Dendritic cell treated with granulocyte-macrophage colony-stimulating factor and Interleukin-4, amounts not matched to agents 40 ng/mL and 50 ng/mL, for 4 days (primary cell): Measurements from ENCODE around the gene ANO8.

Source experiments
- H3K27ac Mint-ChIP-seq: one replicate; pipeline ENCODE4 v1.8.0; 2022; ENCODE audit warnings: mild to moderate bottlenecking, mixed read lengths
- H3K27me3 Mint-ChIP-seq: one replicate; pipeline ENCODE4 v1.8.0; 2022; ENCODE audit warnings: mild to moderate bottlenecking, mixed read lengths
- H3K36me3 Mint-ChIP-seq: one replicate; pipeline ENCODE4 v1.8.0; 2022; ENCODE audit warnings: low read depth, mixed read lengths
- H3K4me1 Mint-ChIP-seq: one replicate; pipeline ENCODE4 v1.8.0; 2022; ENCODE audit warnings: low read depth, mixed read lengths
- H3K4me3 Mint-ChIP-seq: one replicate; pipeline ENCODE4 v1.8.0; 2022; ENCODE audit warnings: mild to moderate bottlenecking, moderate library complexity, mixed read lengths
- H3K9me3 Mint-ChIP-seq: one replicate; pipeline ENCODE4 v1.8.0; 2022; ENCODE audit warnings: mixed read lengths
- intact Hi-C: fragments of 100-400 bp; cut with micrococcal nuclease; formaldehyde crosslinking; loops from one replicate; pipeline ENCODE4 v1.15.0; 2022

The ANO8 gene

DNA sequence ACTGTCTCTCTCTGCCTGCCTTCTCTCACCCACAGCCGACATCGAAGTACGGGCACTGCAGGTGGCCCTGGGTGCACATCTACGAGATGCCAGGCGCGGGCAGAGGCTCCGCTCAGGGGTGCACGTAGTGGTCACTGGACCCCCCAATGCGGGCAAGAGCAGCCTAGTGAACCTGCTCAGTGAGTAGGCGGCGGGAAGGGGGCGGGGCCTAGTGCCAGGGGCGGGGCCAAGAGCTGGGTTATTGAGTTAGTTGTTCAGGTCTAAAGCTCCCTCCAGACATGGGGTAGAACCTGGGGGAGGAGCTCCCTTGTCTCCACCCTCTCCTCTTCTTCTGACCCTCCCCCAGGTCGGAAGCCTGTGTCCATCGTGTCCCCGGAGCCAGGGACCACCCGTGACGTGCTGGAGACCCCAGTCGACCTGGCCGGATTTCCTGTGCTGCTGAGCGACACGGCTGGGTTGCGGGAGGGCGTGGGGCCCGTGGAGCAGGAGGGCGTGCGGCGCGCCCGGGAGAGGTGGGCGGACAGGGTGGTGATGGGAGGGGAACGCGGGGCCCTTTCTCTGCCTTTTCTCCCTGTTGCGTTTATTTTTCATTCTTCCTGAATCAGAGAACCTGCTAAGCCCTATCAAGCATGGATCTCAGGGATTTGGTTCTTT is 4.6 kb upstream of the ANO8 start:
- Mint-ChIP-seq H3K4me1 (peaks cover 49% of the 10 kb centered on the region), H3K4me3 (no peak overlapping the region), H3K36me3 (peaks cover 64% of the 10 kb centered on the region), H3K27ac (no peak overlapping the region), H3K27me3 (no peaks in the 10 kb centered on the region), H3K9me3 (no peaks in the 10 kb centered on the region)
- intact Hi-C loops = no loop called here

DNA sequence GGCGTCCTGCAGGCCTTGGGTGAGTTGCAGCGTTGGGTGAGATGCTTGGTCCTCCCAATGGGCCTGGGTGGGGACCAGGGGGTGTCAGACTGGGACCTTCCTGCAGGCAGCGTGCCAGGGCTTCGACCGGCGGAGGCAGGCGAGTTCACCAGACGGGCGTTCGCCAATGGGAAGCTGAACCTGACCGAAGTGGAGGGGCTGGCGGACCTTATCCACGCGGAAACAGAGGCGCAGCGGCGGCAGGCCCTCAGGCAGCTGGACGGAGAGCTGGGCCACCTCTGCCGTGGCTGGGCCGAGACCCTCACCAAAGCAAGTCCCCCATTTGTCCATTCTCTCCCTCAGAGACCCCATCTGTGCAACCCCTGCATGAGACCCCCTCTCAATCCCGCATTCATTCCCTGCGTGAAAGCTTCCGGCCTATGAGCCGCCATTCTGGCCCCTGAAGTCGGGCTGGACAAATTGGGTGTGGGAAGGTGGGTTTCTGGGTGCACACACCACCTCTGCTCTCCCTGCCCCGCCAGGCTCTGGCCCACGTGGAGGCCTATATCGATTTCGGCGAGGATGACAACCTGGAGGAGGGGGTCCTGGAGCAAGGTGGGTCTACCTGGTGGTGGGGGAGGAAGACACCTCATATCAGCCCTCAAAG is 3.9 kb upstream of the ANO8 start:
- Mint-ChIP-seq H3K9me3 (no peaks in the 10 kb centered on the region), H3K36me3 (peaks cover 70% of the 10 kb centered on the region), H3K4me3 (peak overlapping the region; percentile 97), H3K27ac (peak overlapping the region; percentile 99), H3K27me3 (no peaks in the 10 kb centered on the region), H3K4me1 (peaks cover 55% of the 10 kb centered on the region)
- intact Hi-C loops = no loop called here

DNA sequence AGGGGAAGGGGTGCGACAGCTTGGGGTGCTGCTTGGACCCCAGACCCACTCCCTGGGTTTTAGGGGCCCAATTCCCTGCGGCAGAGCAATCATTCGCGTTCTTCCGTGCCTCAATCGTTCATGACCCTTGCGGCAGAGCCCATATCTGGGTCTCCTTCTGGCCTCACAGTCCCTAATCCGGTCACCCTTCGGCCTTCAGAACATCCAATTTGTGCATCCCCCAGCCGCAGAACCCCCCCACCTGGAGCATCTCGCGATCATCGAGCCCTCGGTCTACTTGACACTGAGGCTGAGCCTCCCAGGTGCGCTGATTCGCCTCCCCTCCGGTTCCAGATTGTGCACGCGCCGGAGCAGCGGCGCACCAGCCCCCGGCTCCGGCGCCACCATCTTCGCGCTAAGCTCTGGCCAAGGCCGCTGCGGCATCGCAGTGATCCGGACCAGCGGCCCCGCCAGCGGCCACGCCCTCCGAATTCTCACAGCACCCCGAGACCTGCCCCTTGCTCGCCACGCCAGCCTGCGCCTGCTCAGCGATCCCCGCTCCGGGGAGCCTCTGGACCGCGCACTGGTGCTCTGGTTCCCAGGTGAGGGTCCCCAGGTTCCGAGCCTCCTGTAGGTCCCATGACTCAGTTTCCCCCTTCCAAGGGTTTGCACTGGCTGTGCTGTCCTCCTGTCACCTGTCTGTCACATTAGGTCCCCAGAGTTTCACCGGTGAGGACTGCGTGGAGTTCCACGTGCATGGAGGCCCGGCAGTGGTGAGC is 3.2 kb upstream of the ANO8 start:
- Mint-ChIP-seq H3K27me3 (no peaks in the 10 kb centered on the region), H3K4me1 (peaks cover 62% of the 10 kb centered on the region), H3K36me3 (peaks cover 75% of the 10 kb centered on the region), H3K4me3 (peak overlapping the region; percentile 97), H3K27ac (peak overlapping the region; percentile 99), H3K9me3 (no peaks in the 10 kb centered on the region)
- intact Hi-C loops = loop anchor here (1.0 to 2.0 kb wide), 2 partner anchors 29 to 45 kb away; partner anchors contain the start of gene DDA1

DNA sequence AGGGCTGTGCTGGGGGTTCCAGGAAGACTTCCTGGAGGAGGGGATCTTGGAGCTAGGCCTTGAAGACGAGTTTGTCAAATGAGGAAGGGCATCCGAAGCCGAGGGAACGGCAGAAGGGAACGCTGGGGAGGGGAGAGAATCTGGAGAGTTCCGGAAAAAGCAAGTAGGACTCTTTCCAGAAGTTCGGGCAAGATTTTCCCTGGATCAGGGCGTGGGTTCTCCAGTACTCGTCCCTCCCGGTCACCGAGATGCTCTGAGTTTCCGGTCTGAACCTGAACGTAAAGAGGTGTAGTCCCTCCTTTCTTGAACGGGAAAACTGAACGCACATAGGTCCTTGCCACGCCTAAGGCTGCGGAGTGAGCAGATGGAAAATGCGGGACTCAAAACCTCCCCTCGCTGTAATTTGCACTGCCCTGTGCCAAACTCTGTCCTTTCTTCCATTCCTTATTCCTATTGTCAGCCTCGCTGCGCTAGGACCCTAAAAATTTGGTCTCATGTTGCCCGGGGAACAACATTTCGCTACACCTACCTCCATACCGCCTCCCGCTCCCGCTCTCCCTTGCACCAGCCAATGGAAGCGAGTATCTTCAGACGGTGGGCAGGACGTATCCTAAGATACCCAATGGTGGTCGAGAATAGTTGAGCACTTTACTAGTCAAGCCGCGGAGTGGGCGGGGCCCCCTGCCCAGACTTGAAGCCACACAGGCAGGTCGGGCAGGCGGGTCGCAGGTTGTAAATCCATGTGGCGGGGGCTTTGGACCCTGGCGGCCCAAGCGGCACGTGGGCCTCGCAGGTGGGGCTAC is 2.4 kb upstream of the ANO8 start, which contains the start of gene GTPBP3:
Gene GTPBP3 (plus strand): TSS at position 682 of the 803 bp plus-strand sequence. CDS start 59 bp downstream, at position 741.
- peak within 1 kb of the TSS; percentile 97 for H3K4me3 Mint-ChIP-seq
- H3K4me1 Mint-ChIP-seq = peaks cover 65% of the 10 kb centered on the region
- no peaks in the 10 kb centered on the region for H3K9me3 Mint-ChIP-seq
- H3K36me3 Mint-ChIP-seq = peaks cover 75% of the 10 kb centered on the region
- peak within 1 kb of the TSS; percentile 99 for H3K27ac Mint-ChIP-seq
- H3K27me3 Mint-ChIP-seq = no peaks in the 10 kb centered on the region
- intact Hi-C loops = loop anchor here (1.0 to 2.0 kb wide), 2 partner anchors 28 to 44 kb away; partner anchors contain the start of gene DDA1

DNA sequence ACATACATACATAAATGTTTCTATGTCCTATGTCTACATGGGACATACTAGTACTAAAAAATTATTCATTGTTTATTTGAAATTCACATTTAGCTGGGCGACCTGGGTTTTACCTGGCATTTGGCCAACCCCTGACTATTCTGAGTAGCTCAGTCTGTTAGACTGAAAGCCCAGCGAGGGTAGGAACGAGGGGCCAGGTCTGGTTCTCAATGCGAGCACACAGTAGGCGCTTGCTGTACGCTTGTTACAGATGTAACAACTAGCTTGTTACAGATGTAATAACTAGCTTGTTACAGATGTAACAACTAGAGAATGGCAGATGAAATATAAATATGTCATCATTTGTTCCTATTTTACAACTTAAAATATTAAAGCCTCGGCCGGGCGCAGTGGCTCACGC is 920 bp upstream of the ANO8 start:
- Mint-ChIP-seq H3K9me3 (no peaks in the 10 kb centered on the region), H3K27ac (peak overlapping the region; percentile 99), H3K4me3 (peak overlapping the region; percentile 58), H3K36me3 (peaks cover 69% of the 10 kb centered on the region), H3K27me3 (peaks cover 9% of the 10 kb centered on the region), H3K4me1 (peaks cover 64% of the 10 kb centered on the region)
- intact Hi-C loops = no loop called here

DNA sequence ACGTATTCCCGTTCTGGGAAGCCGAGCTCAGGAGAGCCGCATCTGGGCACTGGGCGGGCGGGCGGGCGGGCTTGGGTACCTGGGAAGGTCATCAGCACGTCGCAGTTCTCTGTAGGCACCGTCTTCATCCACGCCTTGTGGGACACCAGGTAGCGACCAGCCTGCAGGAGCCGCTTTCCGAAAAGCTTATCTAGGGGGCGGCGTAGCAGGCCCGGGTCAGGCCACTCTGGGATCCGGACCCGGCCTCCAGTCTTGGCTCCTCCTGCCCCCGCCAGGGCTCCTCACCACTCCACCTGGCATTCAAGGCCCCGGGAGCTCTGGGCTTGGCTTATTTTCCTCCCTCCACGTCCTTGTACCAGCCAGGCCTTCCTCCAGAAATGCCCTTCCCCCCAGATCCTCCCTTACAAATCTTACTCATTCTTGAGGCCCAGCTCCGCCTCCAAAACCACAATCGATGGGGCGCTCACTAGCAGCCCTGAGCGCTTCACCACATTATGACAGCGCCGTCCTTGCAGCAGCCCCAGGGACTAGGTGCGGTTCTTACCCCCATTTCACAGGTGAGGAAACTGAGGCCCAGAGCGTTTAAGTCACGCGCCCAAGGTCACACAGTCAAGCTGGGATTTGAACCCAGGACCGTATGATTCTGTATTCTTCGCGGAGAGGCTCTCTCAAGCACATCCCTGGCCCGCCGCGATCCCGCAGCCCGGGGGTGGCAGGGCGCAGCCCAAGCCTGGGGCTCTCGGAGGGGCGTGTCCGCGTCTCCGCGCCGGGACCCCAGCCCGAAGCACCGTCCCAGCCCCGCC is 843 bp downstream of the ANO8 start:
- Mint-ChIP-seq H3K4me1 (peaks cover 76% of the 10 kb centered on the region), H3K4me3 (peak overlapping the region; percentile 92), H3K27me3 (peaks cover 27% of the 10 kb centered on the region), H3K9me3 (no peaks in the 10 kb centered on the region), H3K27ac (peak overlapping the region; percentile 86), H3K36me3 (peaks cover 72% of the 10 kb centered on the region)
- intact Hi-C loops = no loop called here

DNA sequence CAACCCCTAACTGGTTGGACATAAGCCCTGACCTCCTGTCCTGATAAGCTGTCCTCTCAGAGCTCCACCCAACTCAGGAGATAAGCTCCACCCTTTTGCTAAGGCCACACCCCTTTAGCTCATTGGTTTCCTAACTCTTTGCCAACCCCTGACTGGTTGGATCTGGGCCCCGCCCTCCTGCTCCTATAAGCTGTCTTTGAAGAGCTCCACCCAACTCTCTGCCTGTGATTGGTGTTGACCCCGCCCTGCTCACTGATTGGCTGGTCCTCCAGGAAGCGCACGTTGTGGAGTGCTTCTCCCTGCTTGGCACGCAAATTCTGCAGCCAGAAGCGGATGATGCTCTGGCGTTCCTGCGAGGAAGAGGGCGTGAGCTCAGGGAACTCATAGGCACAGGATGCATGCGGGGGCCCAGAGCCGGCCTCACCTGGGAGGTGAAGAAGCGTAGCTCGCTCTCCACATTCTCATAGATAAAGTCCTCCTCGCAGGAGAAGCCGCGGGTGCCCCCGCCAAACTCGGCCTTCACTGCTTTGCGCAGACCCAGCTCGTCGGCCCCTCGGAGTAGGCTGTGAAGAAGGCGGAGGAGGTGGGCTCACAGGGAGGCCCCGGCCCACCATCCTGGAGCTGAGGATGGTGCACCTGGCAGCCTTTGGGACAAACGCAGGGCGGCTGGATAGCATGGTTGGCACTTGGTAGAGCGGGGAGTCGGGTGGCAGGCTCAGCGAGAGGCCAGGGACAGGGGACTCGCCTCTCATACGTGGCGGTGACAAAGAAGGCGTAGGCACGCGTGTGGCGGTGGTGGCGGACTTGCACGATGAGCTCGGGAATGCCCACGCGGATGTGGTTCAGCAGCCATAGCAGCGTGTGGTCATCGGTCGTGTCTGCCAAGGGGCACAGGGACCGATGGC is 1.7 kb downstream of the ANO8 start:
- intact Hi-C loops = no loop called here
- H3K36me3 Mint-ChIP-seq = peaks cover 70% of the 10 kb centered on the region
- H3K27ac Mint-ChIP-seq = peak overlapping the region; percentile 27
- peak overlapping the region; percentile 59 for H3K4me3 Mint-ChIP-seq
- H3K4me1 Mint-ChIP-seq = peaks cover 76% of the 10 kb centered on the region
- H3K9me3 Mint-ChIP-seq = no peaks in the 10 kb centered on the region
- peaks cover 31% of the 10 kb centered on the region for H3K27me3 Mint-ChIP-seq

DNA sequence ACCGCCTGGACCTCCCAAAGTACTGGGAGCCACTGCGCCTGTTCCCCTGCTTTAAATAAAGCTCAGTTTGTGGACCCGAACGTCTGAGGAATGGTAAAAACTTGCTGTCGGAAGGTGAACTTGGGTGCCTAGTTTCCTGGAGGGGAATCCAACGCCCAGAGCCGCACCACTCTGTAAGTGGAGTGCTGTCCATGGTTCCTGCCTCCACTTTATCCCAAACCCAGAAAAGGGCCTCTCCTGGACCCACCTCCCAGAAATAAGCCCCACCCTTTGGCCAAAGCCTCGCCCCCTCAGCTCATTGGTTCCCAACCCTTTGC is 2.3 kb downstream of the ANO8 start:
- intact Hi-C loops = no loop called here
- Mint-ChIP-seq H3K4me3 (no peak overlapping the region), H3K27ac (no peak overlapping the region), H3K4me1 (peaks cover 72% of the 10 kb centered on the region), H3K36me3 (peaks cover 72% of the 10 kb centered on the region), H3K27me3 (peaks cover 35% of the 10 kb centered on the region), H3K9me3 (no peaks in the 10 kb centered on the region)

DNA sequence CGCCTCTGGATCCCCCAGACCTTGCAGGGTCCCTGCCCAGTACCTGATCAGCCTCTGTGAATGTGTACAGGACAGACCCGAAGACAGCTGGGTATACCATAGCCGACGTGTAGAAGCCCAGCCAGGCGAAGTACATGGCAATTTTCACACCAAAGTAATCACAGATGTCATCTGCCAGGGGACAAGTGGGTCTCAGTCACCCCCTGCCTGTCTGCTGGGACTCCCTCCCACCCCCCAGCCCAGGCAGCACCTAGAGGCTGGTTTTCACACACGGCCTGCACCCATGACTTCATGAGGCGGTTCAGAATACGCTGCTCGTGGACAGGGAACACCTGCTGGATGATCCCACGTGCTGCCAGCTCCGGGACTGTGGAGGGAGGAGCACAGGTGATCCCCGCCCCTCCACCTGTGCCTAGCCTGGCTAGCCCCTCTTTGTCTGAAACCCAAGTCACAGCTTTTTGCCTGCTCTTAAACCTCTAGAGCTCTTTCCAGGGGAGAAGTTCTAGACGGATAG is 3.6 kb downstream of the ANO8 start:
- no peak overlapping the region for H3K4me3 Mint-ChIP-seq
- H3K27me3 Mint-ChIP-seq = peaks cover 35% of the 10 kb centered on the region
- peaks cover 61% of the 10 kb centered on the region for H3K4me1 Mint-ChIP-seq
- H3K36me3 Mint-ChIP-seq = peaks cover 73% of the 10 kb centered on the region
- H3K9me3 Mint-ChIP-seq = no peaks in the 10 kb centered on the region
- intact Hi-C loops = no loop called here
- H3K27ac Mint-ChIP-seq = peak overlapping the region; percentile 25

DNA sequence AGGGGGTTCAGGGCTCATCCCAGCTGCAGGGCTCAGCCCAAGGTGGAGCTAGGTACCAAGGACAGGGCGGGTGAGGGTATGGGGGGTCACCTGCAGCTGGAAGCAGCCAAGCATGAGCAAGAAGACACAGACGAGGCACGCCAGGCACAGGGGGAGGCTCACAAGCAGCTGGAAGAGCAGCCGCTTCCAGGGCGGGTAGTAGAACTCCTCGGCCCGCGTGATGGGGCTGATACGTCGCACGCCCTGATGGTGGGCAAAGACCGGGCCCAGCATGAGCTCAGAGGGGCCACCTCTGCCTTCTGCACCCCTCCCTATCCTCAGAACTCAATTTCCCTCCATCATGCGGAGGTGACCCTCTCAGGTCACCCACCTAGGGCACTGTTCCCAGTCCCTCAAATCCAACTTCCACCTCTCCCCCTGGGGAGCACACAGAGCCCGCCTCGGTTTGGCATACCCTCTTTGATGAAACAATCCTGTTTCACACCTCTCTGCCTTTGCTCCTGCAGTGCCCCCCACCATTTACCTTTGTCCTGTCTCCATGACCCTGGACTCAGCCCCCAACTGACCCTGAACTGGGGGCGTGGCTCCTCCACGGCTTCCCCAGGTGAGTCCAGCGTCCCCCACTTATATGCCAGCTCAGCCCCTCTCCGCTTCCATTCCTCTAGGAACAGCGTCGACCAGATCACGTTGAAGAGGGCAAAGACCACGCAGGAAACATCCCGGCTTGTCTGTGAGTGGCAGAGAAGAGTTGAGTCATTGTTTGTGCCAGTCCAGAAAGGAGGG is 4.2 kb downstream of the ANO8 start:
- H3K27ac Mint-ChIP-seq = peak overlapping the region; percentile 25
- peaks cover 35% of the 10 kb centered on the region for H3K27me3 Mint-ChIP-seq
- intact Hi-C loops = no loop called here
- peaks cover 58% of the 10 kb centered on the region for H3K4me1 Mint-ChIP-seq
- peaks cover 80% of the 10 kb centered on the region for H3K36me3 Mint-ChIP-seq
- H3K9me3 Mint-ChIP-seq = no peaks in the 10 kb centered on the region
- no peak overlapping the region for H3K4me3 Mint-ChIP-seq

DNA sequence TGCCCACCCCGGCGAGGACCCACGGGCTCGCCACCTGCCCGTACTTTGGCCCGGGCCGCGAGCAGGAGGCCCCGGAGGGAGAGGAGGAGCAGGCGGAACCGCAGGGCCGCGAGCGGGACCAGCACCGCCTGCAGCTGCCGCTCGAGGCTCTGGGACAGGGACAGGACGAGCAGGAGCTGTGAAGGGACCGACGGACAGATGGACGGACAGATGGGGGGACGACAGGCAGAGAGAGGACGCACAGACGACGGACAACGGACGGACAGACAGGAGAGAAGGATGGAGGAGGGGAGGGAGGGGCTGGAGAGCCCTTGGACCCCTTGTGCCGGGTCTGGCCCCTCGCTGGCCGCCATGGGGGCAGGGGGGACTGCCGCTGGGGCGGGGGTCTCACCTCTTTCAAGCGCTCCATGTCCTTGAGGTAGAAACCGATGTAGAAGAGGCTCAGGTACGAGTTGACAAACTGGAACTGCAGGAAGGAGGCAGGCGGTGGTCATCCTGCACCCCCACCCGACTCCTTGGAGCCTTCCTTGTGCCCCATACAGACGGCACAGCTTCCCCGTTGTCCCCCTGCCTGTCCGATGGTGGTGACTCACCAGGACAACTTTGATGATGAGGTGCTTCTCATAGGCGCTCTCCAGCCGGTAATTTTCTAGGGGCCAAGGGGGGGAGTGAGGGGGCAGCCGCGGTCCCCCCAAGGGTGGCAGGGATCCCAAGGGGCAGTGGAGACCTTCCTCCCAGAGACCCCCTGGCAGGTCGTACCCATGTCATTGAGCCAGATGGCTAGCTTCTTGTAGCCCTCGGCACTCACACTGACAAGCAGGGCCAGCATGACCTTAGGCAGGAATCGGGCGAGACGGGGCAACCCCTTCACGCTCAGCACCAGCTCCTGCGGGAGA is 5.0 kb downstream of the ANO8 start:
- H3K4me3 Mint-ChIP-seq = peak overlapping the region; percentile 51
- peaks cover 35% of the 10 kb centered on the region for H3K27me3 Mint-ChIP-seq
- no peaks in the 10 kb centered on the region for H3K9me3 Mint-ChIP-seq
- intact Hi-C loops = no loop called here
- H3K27ac Mint-ChIP-seq = no peak overlapping the region
- H3K36me3 Mint-ChIP-seq = peaks cover 88% of the 10 kb centered on the region
- peaks cover 52% of the 10 kb centered on the region for H3K4me1 Mint-ChIP-seq
